A549 (cell line): Measurements from ENCODE around the gene SHOC2.

Experiments
- CHD2 ChIP-seq: fragments of 150-350 bp; IDR thresholded peaks from 2 replicates; pipeline ENCODE4 v1.6.1; 2014; ENCODE audit warnings: low read length; ENCODE audit not compliant: partially characterized antibody
- JUNB ChIP-seq: fragments of >200 bp; sonication (Bioruptor Twin); formaldehyde crosslinking; IDR thresholded peaks from 2 replicates; pipeline ENCODE4 v1.6.1; 2016
- POLR2A ChIP-seq: IDR thresholded peaks from 2 replicates; pipeline ENCODE4 v1.6.1; 2012; ENCODE audit warnings: mild to moderate bottlenecking, low read length
- RNF2 ChIP-seq: fragments of 200-600 bp; sonication (generic); IDR thresholded peaks from 2 replicates; pipeline ENCODE4 v1.6.1; 2016; ENCODE audit warnings: low read depth, mild to moderate bottlenecking, antibody characterized with exemption, moderate library complexity, borderline replicate concordance
- SMC3 ChIP-seq: fragments of >200 bp; sonication (Bioruptor Twin); formaldehyde crosslinking; IDR thresholded peaks from 3 replicates; pipeline ENCODE4 v1.6.1; 2018; ENCODE audit warnings: inconsistent platforms
- TFCP2L1 ChIP-seq: fragments of 250-450 bp; sonication (Bioruptor Pico); IDR thresholded peaks from 2 replicates; pipeline ENCODE4 v1.5.0; 2021; ENCODE audit warnings: mild to moderate bottlenecking
- TF ChIP-seq, protein P1 (sequence below): fragments of 200-600 bp; sonication (generic); IDR thresholded peaks from 2 replicates; pipeline ENCODE4 v1.6.1; 2016; ENCODE audit warnings: antibody characterized with exemption, mild to moderate bottlenecking, moderate library complexity
- TF ChIP-seq, protein P2 (sequence below): fragments of >200 bp; sonication (Bioruptor Twin); formaldehyde crosslinking; IDR thresholded peaks from 3 replicates; pipeline ENCODE4 v1.5.1; 2016
- TF ChIP-seq, protein P3 (sequence below): fragments of 450-650 bp; IDR thresholded peaks from 2 replicates; pipeline ENCODE4 v1.6.1; 2014; ENCODE audit warnings: antibody characterized with exemption
- TF ChIP-seq, protein P4 (sequence below): fragments of 250-450 bp; sonication (Bioruptor Pico); IDR thresholded peaks from 2 replicates; pipeline ENCODE4 v1.5.0; 2021; ENCODE audit warnings: mild to moderate bottlenecking, moderate library complexity, borderline replicate concordance

DNA sequence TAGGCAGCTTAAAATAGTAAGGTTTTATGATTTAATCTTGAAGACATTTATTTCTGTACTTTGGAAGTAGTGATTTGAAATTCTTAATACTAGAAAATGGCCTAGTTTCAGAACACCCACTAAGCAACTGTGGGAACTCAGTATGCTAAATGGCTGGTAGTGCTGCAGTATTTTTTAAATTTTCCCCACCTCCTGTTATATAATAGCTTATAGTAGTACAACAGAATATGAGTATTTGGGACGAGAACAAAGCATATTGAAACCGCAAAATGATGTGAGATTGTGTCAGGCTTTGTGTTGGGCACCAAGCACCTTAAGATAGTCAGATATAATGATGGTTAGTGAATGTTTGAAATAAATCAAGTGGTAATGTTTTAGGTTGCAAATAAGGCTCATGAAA, 8.1 kb downstream of the SHOC2 start:
- TF ChIP-seq, protein P1, sequence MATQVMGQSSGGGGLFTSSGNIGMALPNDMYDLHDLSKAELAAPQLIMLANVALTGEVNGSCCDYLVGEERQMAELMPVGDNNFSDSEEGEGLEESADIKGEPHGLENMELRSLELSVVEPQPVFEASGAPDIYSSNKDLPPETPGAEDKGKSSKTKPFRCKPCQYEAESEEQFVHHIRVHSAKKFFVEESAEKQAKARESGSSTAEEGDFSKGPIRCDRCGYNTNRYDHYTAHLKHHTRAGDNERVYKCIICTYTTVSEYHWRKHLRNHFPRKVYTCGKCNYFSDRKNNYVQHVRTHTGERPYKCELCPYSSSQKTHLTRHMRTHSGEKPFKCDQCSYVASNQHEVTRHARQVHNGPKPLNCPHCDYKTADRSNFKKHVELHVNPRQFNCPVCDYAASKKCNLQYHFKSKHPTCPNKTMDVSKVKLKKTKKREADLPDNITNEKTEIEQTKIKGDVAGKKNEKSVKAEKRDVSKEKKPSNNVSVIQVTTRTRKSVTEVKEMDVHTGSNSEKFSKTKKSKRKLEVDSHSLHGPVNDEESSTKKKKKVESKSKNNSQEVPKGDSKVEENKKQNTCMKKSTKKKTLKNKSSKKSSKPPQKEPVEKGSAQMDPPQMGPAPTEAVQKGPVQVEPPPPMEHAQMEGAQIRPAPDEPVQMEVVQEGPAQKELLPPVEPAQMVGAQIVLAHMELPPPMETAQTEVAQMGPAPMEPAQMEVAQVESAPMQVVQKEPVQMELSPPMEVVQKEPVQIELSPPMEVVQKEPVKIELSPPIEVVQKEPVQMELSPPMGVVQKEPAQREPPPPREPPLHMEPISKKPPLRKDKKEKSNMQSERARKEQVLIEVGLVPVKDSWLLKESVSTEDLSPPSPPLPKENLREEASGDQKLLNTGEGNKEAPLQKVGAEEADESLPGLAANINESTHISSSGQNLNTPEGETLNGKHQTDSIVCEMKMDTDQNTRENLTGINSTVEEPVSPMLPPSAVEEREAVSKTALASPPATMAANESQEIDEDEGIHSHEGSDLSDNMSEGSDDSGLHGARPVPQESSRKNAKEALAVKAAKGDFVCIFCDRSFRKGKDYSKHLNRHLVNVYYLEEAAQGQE: no peak
- TF ChIP-seq, protein P2, sequence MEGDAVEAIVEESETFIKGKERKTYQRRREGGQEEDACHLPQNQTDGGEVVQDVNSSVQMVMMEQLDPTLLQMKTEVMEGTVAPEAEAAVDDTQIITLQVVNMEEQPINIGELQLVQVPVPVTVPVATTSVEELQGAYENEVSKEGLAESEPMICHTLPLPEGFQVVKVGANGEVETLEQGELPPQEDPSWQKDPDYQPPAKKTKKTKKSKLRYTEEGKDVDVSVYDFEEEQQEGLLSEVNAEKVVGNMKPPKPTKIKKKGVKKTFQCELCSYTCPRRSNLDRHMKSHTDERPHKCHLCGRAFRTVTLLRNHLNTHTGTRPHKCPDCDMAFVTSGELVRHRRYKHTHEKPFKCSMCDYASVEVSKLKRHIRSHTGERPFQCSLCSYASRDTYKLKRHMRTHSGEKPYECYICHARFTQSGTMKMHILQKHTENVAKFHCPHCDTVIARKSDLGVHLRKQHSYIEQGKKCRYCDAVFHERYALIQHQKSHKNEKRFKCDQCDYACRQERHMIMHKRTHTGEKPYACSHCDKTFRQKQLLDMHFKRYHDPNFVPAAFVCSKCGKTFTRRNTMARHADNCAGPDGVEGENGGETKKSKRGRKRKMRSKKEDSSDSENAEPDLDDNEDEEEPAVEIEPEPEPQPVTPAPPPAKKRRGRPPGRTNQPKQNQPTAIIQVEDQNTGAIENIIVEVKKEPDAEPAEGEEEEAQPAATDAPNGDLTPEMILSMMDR: no peak
- TF ChIP-seq TFCP2L1 (CRISPR knock-in tag) (no peak), CHD2 (no peak), SMC3 (no peak), RNF2 (no peak), JUNB (no peak), POLR2A (no peak)
- TF ChIP-seq, protein P3, sequence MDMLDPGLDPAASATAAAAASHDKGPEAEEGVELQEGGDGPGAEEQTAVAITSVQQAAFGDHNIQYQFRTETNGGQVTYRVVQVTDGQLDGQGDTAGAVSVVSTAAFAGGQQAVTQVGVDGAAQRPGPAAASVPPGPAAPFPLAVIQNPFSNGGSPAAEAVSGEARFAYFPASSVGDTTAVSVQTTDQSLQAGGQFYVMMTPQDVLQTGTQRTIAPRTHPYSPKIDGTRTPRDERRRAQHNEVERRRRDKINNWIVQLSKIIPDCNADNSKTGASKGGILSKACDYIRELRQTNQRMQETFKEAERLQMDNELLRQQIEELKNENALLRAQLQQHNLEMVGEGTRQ: no peak
- TF ChIP-seq, protein P4, sequence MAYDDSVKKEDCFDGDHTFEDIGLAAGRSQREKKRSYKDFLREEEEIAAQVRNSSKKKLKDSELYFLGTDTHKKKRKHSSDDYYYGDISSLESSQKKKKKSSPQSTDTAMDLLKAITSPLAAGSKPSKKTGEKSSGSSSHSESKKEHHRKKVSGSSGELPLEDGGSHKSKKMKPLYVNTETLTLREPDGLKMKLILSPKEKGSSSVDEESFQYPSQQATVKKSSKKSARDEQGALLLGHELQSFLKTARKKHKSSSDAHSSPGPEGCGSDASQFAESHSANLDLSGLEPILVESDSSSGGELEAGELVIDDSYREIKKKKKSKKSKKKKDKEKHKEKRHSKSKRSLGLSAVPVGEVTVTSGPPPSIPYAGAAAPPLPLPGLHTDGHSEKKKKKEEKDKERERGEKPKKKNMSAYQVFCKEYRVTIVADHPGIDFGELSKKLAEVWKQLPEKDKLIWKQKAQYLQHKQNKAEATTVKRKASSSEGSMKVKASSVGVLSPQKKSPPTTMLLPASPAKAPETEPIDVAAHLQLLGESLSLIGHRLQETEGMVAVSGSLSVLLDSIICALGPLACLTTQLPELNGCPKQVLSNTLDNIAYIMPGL (CRISPR knock-in tag): no peak
